Parathyroid adenoma (tissue), 2 donors: Measurements from ENCODE around the gene CLN3.

ENCODE experiments used
- H2AFZ ChIP-seq: fragments of 300-600 bp; sonication (generic); one replicate; pipeline ENCODE4 v1.7.0; 2017; ENCODE audit warnings: antibody characterized with exemption, mild to moderate bottlenecking
- H3K27ac ChIP-seq: fragments of 300-600 bp; sonication (generic); one replicate; pipeline ENCODE4 v1.7.0; 2017
- H3K27me3 ChIP-seq: fragments of 300-600 bp; sonication (generic); one replicate; pipeline ENCODE4 v1.7.0; 2017; ENCODE audit warnings: low read length; ENCODE audit not compliant: control insufficient read depth, insufficient read depth
- H3K36me3 ChIP-seq: fragments of 300-600 bp; sonication (generic); one replicate; pipeline ENCODE4 v1.7.0; 2017; ENCODE audit warnings: low read length; ENCODE audit not compliant: control insufficient read depth, insufficient read depth
- H3K4me1 ChIP-seq: fragments of 300-600 bp; sonication (generic); one replicate; pipeline ENCODE4 v1.7.0; 2017; ENCODE audit warnings: control low read depth
- H3K4me2 ChIP-seq: fragments of 300-600 bp; sonication (generic); one replicate; pipeline ENCODE4 v1.7.0; 2017; ENCODE audit warnings: low read length
- H3K4me3 ChIP-seq: fragments of 300-600 bp; sonication (generic); one replicate; pipeline ENCODE4 v1.7.0; 2017; ENCODE audit warnings: low read depth, low read length
- H3K79me2 ChIP-seq: fragments of 300-600 bp; sonication (generic); one replicate; pipeline ENCODE4 v1.7.0; 2017; ENCODE audit warnings: control low read depth
- H3K9ac ChIP-seq: fragments of 300-600 bp; sonication (generic); one replicate; pipeline ENCODE4 v1.7.0; 2017; ENCODE audit warnings: mild to moderate bottlenecking
- H3K9me3 ChIP-seq: fragments of 300-600 bp; sonication (generic); one replicate; pipeline ENCODE4 v1.7.0; 2017; ENCODE audit warnings: low read length; ENCODE audit not compliant: control insufficient read depth
- CTCF ChIP-seq: fragments of 300-600 bp; sonication (generic); IDR thresholded peaks from one replicate; pipeline ENCODE4 v1.7.0; 2017; ENCODE audit warnings: antibody characterized with exemption, mild to moderate bottlenecking
- donor health status: primary hyperparathyroidism.

The CLN3 gene

GRCh38 chr16:28513484-28514181 is 21.8 kb upstream of the CLN3 start:
- H3K79me2 ChIP-seq: no peaks in the 10 kb centered on the region
- no peak for TF ChIP-seq CTCF
- H3K27me3 ChIP-seq: no peaks in the 10 kb centered on the region
- no peak overlapping the region for H3K9ac ChIP-seq
- no peak overlapping the region for H3K4me3 ChIP-seq
- H3K4me1 ChIP-seq: no peaks in the 10 kb centered on the region
- H3K9me3 ChIP-seq: no peaks in the 10 kb centered on the region
- no peaks in the 10 kb centered on the region for H3K36me3 ChIP-seq
- no peak overlapping the region for H3K4me2 ChIP-seq
- H3K27ac ChIP-seq: no peak overlapping the region
- H2AFZ ChIP-seq: no peak overlapping the region

GRCh38 chr16:28511801-28512789 is 20.2 kb upstream of the CLN3 start:
- no peak for TF ChIP-seq CTCF
- no peak overlapping the region for H3K27ac ChIP-seq
- H3K36me3 ChIP-seq: no peaks in the 10 kb centered on the region

GRCh38 chr16:28511031-28511430 is 19.2 kb upstream of the CLN3 start:
- H3K27ac ChIP-seq: no peak overlapping the region

More at GRCh38 chr16:28511801-28512789, 20.2 kb upstream of the CLN3 start:
- Histone ChIP-seq H3K4me2 (no peak overlapping the region), H3K4me1 (no peaks in the 10 kb centered on the region), H3K27me3 (no peaks in the 10 kb centered on the region), H3K9me3 (no peaks in the 10 kb centered on the region), H3K79me2 (no peaks in the 10 kb centered on the region), H2AFZ (no peak overlapping the region), H3K4me3 (no peak overlapping the region), H3K9ac (no peak overlapping the region)

GRCh38 chr16:28505489-28506137 is 13.7 kb upstream of the CLN3 start:
- H3K36me3 ChIP-seq: no peaks in the 10 kb centered on the region
- no peak overlapping the region for H3K4me3 ChIP-seq
- no peak overlapping the region for H3K4me2 ChIP-seq
- no peaks in the 10 kb centered on the region for H3K4me1 ChIP-seq
- no peak overlapping the region for H3K9ac ChIP-seq
- no peak for TF ChIP-seq CTCF
- no peaks in the 10 kb centered on the region for H3K79me2 ChIP-seq
- no peaks in the 10 kb centered on the region for H3K27me3 ChIP-seq
- H3K9me3 ChIP-seq: no peaks in the 10 kb centered on the region
- no peak overlapping the region for H3K27ac ChIP-seq
- H2AFZ ChIP-seq: no peak overlapping the region

More at GRCh38 chr16:28511031-28511430, 19.2 kb upstream of the CLN3 start:
- no peak for TF ChIP-seq CTCF
- no peaks in the 10 kb centered on the region for H3K9me3 ChIP-seq
- H3K9ac ChIP-seq: no peak overlapping the region
- no peaks in the 10 kb centered on the region for H3K4me1 ChIP-seq
- H3K79me2 ChIP-seq: no peaks in the 10 kb centered on the region
- no peaks in the 10 kb centered on the region for H3K27me3 ChIP-seq
- H3K36me3 ChIP-seq: no peaks in the 10 kb centered on the region
- H2AFZ ChIP-seq: no peak overlapping the region
- H3K4me2 ChIP-seq: no peak overlapping the region
- H3K4me3 ChIP-seq: no peak overlapping the region
